ENCODE data around the gene ATOH8. TPM values are rescaled to one million over a fixed set of nuclear protein-coding genes. Genes with fewer than 3 reads are reported as not detected.

Gene ATOH8
- total and polyA plus RNA-seq, 2 donors from 2014 or later = 11.2 to 18.6 TPM

DNA sequence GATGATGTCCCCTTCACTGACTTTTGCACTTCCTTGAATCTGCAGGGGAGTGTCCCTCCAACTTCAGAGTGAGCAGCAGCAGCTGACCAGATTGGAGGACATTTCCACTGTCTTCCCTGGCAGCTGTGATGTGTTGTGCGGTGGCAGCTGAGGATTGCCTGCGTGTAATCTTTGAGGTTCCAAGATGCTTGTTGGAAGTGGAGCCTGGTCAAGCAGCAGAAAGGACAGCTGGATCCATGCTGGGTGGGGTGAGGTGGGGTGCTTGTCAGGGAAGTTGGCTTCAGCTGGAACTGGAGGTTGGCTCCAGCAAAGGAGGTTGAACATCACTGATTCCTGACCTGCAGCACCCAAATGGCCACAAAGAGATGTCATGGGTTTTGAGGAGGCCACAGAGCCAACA, 70.2 kb downstream of the ATOH8 start:
- DNase-seq (no peak), FAIRE-seq (no peak)
- intact Hi-C loops (cut with DNase I) = loop anchor here (5.0 kb wide), 1 partner anchor 253 kb away; no protein-coding TSS in a partner anchor
- Histone ChIP-seq H3K27ac (ENCODE audit: low read depth in 2 of 2, low read length in 2 of 2) (no peak overlapping the region), H3K9ac (ENCODE audit: low read length in 3 of 3) (no peak overlapping the region), H3K9me3 (ENCODE audit: control insufficient read depth in 2 of 3, insufficient read depth in 1 of 3, low read length in 3 of 3) (no peaks in the 10 kb centered on the region), H3K36me3 (ENCODE audit: control insufficient read depth in 2 of 3, insufficient read depth in 3 of 3, low read length in 3 of 3) (no peaks in the 10 kb centered on the region), H3K4me3 (ENCODE audit: low read length in 3 of 3) (no peak overlapping the region), H3K4me1 (ENCODE audit: control insufficient read depth in 2 of 3, insufficient read depth in 2 of 3, low read depth in 1 of 3, low read length in 3 of 3) (peaks cover 0 to 6% (median 0%) of the 10 kb centered on the region in 3 donors), H3K27me3 (ENCODE audit: control insufficient read depth, insufficient read depth, low read length) (no peaks in the 10 kb centered on the region)
- no peak for TF ChIP-seq CTCF (IDR thresholded peaks at IDR 0.05; ENCODE audit: borderline replicate concordance, extremely low read depth, insufficient read depth)

GRCh38 chr2:85826990-85827878, 73.4 kb downstream of the ATOH8 start:
- no peaks in the 10 kb centered on the region for H3K9me3 ChIP-seq (ENCODE audit: control insufficient read depth in 2 of 3, insufficient read depth in 1 of 3, low read length in 3 of 3)
- H3K9ac ChIP-seq (ENCODE audit: low read length in 3 of 3) = peak overlapping the region in 1 of 3 donors; percentile 60
- H3K4me3 ChIP-seq (ENCODE audit: low read length in 3 of 3) = peak overlapping the region in 2 of 3 donors; percentile 33 to 36
- no peaks in the 10 kb centered on the region for H3K27me3 ChIP-seq (ENCODE audit: control insufficient read depth, insufficient read depth, low read length)
- peak; percentile 71 to 85 (median 75) for DNase-seq
- no peak for FAIRE-seq
- H3K4me1 ChIP-seq (ENCODE audit: control insufficient read depth in 2 of 3, insufficient read depth in 2 of 3, low read depth in 1 of 3, low read length in 3 of 3) = peaks cover 0 to 6% (median 0%) of the 10 kb centered on the region in 3 donors
- intact Hi-C loops (cut with DNase I) = no loop called here
- H3K36me3 ChIP-seq (ENCODE audit: control insufficient read depth in 2 of 3, insufficient read depth in 3 of 3, low read length in 3 of 3) = no peaks in the 10 kb centered on the region
- H3K27ac ChIP-seq (ENCODE audit: low read depth in 2 of 2, low read length in 2 of 2) = no peak overlapping the region
- TF ChIP-seq CTCF (IDR thresholded peaks at IDR 0.05; ENCODE audit: borderline replicate concordance, extremely low read depth, insufficient read depth) = peak; percentile 92

DNA sequence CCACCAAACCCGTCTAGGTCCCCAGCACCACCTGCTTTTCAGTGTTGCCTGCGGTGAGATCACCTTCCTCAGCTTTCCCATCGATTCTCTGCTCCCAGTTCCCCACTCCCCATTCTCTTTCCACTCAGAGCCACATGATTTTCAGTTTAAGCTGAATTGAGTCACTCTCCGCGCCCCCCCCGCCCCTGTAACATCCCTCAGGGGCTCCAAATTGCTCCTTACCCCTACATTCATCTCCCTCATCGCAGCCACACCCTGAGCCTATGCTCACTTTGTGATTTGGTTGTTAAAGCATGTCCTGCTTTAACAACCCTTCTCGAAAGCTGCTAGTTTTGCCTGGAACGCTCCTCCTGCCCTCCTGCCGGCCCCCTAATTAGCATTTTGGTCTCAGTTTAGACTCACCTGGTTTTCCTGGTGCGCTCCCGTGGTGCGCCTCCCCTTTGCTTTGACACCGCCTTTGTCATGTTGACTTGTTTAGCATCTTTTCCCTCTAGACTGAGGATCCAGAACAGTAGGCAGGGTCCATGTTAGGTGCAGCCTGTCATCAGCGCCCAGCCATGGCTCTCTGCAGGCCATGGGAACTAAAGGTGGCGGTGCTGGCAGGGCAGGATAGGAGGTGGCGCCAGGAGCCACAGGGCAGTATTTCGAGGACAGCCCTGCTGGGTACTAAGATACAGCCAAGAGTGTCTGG, 74.2 kb downstream of the ATOH8 start:
- H3K27me3 ChIP-seq (ENCODE audit: control insufficient read depth, insufficient read depth, low read length) = no peaks in the 10 kb centered on the region
- H3K36me3 ChIP-seq (ENCODE audit: control insufficient read depth in 2 of 3, insufficient read depth in 3 of 3, low read length in 3 of 3) = no peaks in the 10 kb centered on the region
- DNase-seq (no peak), FAIRE-seq (no peak)
- peaks cover 0 to 6% (median 0%) of the 10 kb centered on the region in 3 donors for H3K4me1 ChIP-seq (ENCODE audit: control insufficient read depth in 2 of 3, insufficient read depth in 2 of 3, low read depth in 1 of 3, low read length in 3 of 3)
- no peak for TF ChIP-seq CTCF (IDR thresholded peaks at IDR 0.05; ENCODE audit: borderline replicate concordance, extremely low read depth, insufficient read depth)
- no peak overlapping the region for H3K27ac ChIP-seq (ENCODE audit: low read depth in 2 of 2, low read length in 2 of 2)
- intact Hi-C loops (cut with DNase I) = no loop called here
- H3K9ac ChIP-seq (ENCODE audit: low read length in 3 of 3) = peak overlapping the region in 1 of 3 donors; percentile 60
- H3K9me3 ChIP-seq (ENCODE audit: control insufficient read depth in 2 of 3, insufficient read depth in 1 of 3, low read length in 3 of 3) = no peaks in the 10 kb centered on the region
- peak overlapping the region in 2 of 3 donors; percentile 33 to 36 for H3K4me3 ChIP-seq (ENCODE audit: low read length in 3 of 3)
